KMS-11 (cell line): ENCODE data around the gene GPATCH4.
"Not testable (repeated sequence)": the region's sequence is repeated elsewhere in the genome, so short reads cannot be mapped to it uniquely, and the experiment has no call there.

Experiments
- H2AFZ ChIP-seq: fragments of 200-600 bp; sonication (generic); 2 replicates; pipeline ENCODE4 v1.6.1; 2016; ENCODE audit warnings: antibody characterized with exemption, mixed run types, low read depth
- H3K27ac ChIP-seq: fragments of 200-600 bp; sonication (generic); 2 replicates; pipeline ENCODE4 v1.6.1; 2016; ENCODE audit warnings: mild to moderate bottlenecking, mixed run types
- H3K27me3 ChIP-seq: fragments of 200-600 bp; sonication (generic); 2 replicates; pipeline ENCODE4 v1.6.1; 2017; ENCODE audit warnings: mild to moderate bottlenecking, low read depth, mixed run types, moderate library complexity; ENCODE audit not compliant: insufficient read depth
- H3K36me3 ChIP-seq: fragments of 200-600 bp; sonication (generic); 2 replicates; pipeline ENCODE4 v1.6.1; 2017; ENCODE audit warnings: mild to moderate bottlenecking, mixed run types; ENCODE audit not compliant: insufficient read depth
- H3K4me1 ChIP-seq: fragments of 200-600 bp; sonication (generic); 2 replicates; pipeline ENCODE4 v1.6.1; 2016; ENCODE audit warnings: mild to moderate bottlenecking, low read depth, mixed run types; ENCODE audit not compliant: poor library complexity, severe bottlenecking
- H3K4me2 ChIP-seq: fragments of 200-600 bp; sonication (generic); 2 replicates; pipeline ENCODE4 v1.7.0; 2016; ENCODE audit warnings: mild to moderate bottlenecking, mixed run types
- H3K4me3 ChIP-seq: fragments of 200-600 bp; sonication (generic); IDR thresholded peaks from 2 replicates; pipeline ENCODE4 v1.6.1; 2017; ENCODE audit warnings: low read depth, low read length, mixed read lengths; ENCODE audit not compliant: insufficient read depth
- H3K79me2 ChIP-seq: fragments of 200-600 bp; sonication (generic); 2 replicates; pipeline ENCODE4 v1.6.1; 2016; ENCODE audit warnings: low read depth, mixed run types; ENCODE audit not compliant: insufficient read depth
- H3K9ac ChIP-seq: fragments of 200-600 bp; sonication (generic); 2 replicates; pipeline ENCODE4 v1.6.1; 2016; ENCODE audit warnings: mild to moderate bottlenecking, mixed run types
- H4K20me1 ChIP-seq: fragments of 200-600 bp; sonication (generic); 2 replicates; pipeline ENCODE4 v1.6.1; 2016; ENCODE audit warnings: mild to moderate bottlenecking, mixed run types; ENCODE audit not compliant: insufficient read depth
- CTCF ChIP-seq: fragments of 200-600 bp; sonication (generic); conservative IDR thresholded peaks from 2 replicates; pipeline ENCODE4 v1.6.1; 2017; ENCODE audit warnings: low read depth, mild to moderate bottlenecking, antibody characterized with exemption, low read length, moderate library complexity, mixed read lengths

The GPATCH4 gene

GRCh38 chr1:156591432-156592157 lies 9.7 kb downstream of the GPATCH4 start, which contains the start of gene NAXE:
Gene NAXE, plus strand, starts transcription at chr1:156591776. Its CDS starts 29 bp downstream, at chr1:156591805.
- Histone ChIP-seq H3K27ac (peak within 1 kb of the TSS; percentile 43), H3K4me2 (peak within 1 kb of the TSS; percentile 68), H3K9ac (peak within 1 kb of the TSS; percentile 82), H3K4me1 (peaks cover 35% of the 10 kb centered on the region), H3K4me3 (peak within 1 kb of the TSS; percentile 100), H3K27me3 (no peaks in the 10 kb centered on the region), H3K36me3 (peaks cover 19% of the 10 kb centered on the region; the same call in 1 of the 2 replicates), H4K20me1 (no peaks in the 10 kb centered on the region), H2AFZ (peak within 1 kb of the TSS; percentile 67), H3K79me2 (peaks cover 11% of the 10 kb centered on the region; the same call in 1 of the 2 replicates)
- TF ChIP-seq CTCF = no peak; the same call in none of the 2 replicates

GRCh38 chr1:156591181-156591431 lies 10.2 kb downstream of the GPATCH4 start:
- H4K20me1 ChIP-seq = no peaks in the 10 kb centered on the region
- H3K4me1 ChIP-seq = peaks cover 35% of the 10 kb centered on the region
- H3K79me2 ChIP-seq = peaks cover 11% of the 10 kb centered on the region; the same call in 1 of the 2 replicates
- H3K9ac ChIP-seq = peak overlapping the region; percentile 82
- H3K4me3 ChIP-seq = peak overlapping the region; percentile 100
- H3K4me2 ChIP-seq = peak overlapping the region; percentile 68
- no peaks in the 10 kb centered on the region for H3K27me3 ChIP-seq
- peak overlapping the region; percentile 67 for H2AFZ ChIP-seq
- H3K27ac ChIP-seq = peak overlapping the region; percentile 43
- 0 out of 2 replicates have a peak, but pooled peaks have one; percentile 41 for TF ChIP-seq CTCF
- H3K36me3 ChIP-seq = peaks cover 14% of the 10 kb centered on the region; the same call in 1 of the 2 replicates

- Histone ChIP-seq H3K4me3 (peak overlapping the region; percentile 100), H4K20me1 (no peaks in the 10 kb centered on the region), H3K27ac (peak overlapping the region; percentile 43), H2AFZ (peak overlapping the region; percentile 67), H3K36me3 (peaks cover 10% of the 10 kb centered on the region; the same call in 1 of the 2 replicates), H3K27me3 (no peaks in the 10 kb centered on the region), H3K9ac (peak overlapping the region; percentile 82), H3K4me1 (peaks cover 35% of the 10 kb centered on the region), H3K79me2 (peaks cover 11% of the 10 kb centered on the region; the same call in 1 of the 2 replicates), H3K4me2 (peak overlapping the region; percentile 68)
- no peak for TF ChIP-seq CTCF
These were observed 10.7 kb downstream of the GPATCH4 start for GRCh38 chr1:156590326-156591180.

GRCh38 chr1:156589546-156589945 lies 11.7 kb downstream of the GPATCH4 start:
- H4K20me1 ChIP-seq = no peaks in the 10 kb centered on the region
- H3K4me3 ChIP-seq = no peak overlapping the region
- peaks cover 11% of the 10 kb centered on the region; the same call in 1 of the 2 replicates for H3K79me2 ChIP-seq
- H3K9ac ChIP-seq = no peak overlapping the region
- no peak overlapping the region for H3K4me2 ChIP-seq
- no peak for TF ChIP-seq CTCF
- peaks cover 6% of the 10 kb centered on the region; the same call in 1 of the 2 replicates for H3K36me3 ChIP-seq
- no peaks in the 10 kb centered on the region for H3K27me3 ChIP-seq
- no peak overlapping the region for H2AFZ ChIP-seq
- peaks cover 38% of the 10 kb centered on the region for H3K4me1 ChIP-seq
- no peak overlapping the region for H3K27ac ChIP-seq

GRCh38 chr1:156587927-156588326 lies 13.4 kb downstream of the GPATCH4 start:
- H3K79me2 ChIP-seq = peaks cover 11% of the 10 kb centered on the region; the same call in 1 of the 2 replicates
- not testable (repeated sequence) for H3K27me3 ChIP-seq, H4K20me1 ChIP-seq, H3K4me3 ChIP-seq, H3K9ac ChIP-seq, H3K36me3 ChIP-seq, H2AFZ ChIP-seq, H3K27ac ChIP-seq, H3K4me2 ChIP-seq
- H3K4me1 ChIP-seq = peaks cover 33% of the 10 kb centered on the region
